NCI-H2227 treated with DMSO at 0.1 percent for 48 hours (cell line): ENCODE results near the gene TBX1.

Experiments
- DNase-seq: peaks from one replicate; lab custom pipeline; 2025; lab: John Stamatoyannopoulos, UW

TBX1 gene

DNA sequence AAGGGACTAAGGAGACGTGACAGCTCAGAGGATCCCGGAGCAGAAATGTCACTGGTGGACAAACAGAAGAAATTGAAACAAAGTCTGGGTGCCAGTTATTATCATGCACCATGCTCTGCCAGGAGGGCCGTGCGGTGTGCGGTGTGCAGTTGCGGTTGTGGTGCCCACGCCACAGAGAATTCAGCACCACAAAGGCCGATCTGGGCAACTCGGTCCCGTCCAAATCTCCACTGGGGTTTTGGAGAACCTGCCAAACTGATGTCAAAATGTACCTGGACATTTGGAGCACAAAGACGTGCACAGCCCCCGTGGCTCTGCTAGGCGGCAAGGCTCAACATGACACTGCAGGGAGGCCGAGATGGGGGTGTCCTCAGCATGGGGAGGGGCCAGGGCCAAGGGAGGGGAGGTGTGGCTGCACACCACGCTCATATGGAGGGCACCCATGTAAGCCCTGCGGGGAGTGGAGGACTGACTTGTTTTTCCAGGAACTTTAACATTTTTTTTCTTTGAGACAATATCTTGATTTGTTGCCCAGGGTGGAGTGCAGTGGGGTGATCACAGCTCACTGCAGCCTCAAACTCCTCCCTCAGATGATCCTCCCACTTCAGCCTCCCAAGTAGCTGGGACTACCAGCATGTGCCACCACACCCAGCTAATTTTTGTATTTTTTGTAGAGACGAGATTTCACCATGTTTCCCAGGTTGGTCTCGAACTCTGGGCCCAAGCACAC, 54.7 kb downstream of the TBX1 start:
- DNase-seq: no peak

DNA sequence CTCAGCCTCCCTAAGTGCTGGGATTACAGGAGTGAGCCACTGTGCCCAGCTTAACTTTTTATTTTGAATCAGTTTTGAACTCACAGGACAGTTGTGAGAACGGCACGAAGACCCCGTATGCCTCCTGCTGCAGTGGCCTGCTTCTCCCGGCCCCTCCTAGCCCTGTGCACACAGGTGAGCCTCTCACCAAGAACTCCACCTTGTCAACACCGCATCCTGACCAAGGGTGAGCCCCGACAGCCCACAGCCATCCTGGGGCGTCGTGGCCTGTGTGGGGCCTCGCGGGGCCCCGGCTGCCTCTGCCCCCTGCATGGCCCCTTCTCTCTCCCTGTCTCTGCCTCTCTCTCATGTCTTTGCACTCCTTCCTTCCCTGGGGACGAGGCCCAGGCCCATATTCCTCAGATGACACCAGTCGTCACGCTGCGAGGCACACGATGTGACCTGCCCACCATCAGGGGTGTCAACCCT, 55.3 kb downstream of the TBX1 start:
- no peak for DNase-seq

DNA sequence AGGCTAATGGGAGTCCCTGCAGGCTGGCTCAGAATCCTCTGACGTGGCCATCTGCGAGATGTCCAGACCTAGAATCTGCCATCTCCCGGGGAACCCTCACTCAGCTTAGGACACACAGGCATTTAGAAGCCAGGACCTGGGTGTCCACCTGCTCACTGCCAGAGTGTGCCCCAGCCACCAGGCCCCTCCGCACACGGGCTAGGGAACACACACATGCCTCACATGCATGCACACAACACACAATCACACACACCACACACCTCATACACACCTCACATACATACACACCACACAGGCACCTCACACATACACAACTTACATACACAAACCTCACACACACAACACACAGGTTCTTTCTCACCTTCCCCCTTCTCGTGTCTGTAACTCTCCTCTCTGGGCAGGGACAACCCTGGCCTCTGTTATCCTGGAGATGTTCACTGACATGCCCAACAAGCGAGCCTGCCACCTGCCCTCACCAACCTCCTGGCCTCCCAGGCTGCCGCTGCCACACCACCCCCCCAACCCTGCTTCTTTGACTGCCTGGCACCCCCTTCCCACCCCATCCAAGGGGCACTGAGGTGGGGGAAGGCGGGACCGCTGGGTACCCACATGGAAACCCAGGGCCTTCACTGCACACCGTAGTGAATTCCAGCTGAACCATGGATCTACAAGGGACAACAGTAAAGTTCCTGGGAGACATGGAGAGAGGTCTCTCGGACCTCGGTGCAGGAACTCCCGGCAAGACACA, 56.0 kb downstream of the TBX1 start:
- DNase-seq: no peak
